Glomerular visceral epithelial cell (primary cell): ENCODE data around the gene KATNA1.

Source experiments
- DNase-seq: peaks from one replicate; pipeline ENCODE4 v3.0.0-alpha.2; 2016; ENCODE audit errors: extremely low spot score

Gene KATNA1

DNA sequence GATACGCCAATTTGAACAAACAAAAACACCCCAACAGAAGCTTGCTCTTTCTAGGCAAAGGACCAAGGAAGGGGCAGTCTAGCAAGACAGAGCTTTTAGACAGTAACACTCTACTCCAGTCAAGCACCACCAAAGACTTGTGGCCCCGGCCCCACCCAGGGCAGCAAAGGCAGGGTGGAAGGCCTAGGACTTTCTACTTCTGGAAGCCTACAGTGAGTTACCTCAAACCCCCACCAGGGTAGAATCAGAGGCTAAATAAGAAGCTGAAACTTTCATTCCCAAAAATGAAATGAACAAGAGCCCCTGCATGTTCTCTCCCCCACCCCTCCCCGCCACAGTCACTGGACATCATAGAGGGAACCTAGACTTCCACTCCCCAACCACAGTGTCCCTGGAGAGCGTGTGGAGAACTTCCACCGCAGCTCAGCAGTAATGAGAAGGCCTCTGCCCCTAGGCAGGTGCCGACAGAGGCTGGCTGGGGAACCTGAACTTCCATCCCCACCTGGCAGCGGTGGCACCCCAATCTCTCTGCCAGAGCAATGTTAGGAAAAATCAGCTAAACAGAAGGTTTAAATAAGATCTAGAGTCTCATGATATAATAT is 40.0 kb downstream of the KATNA1 start:
- no peak for DNase-seq

DNA sequence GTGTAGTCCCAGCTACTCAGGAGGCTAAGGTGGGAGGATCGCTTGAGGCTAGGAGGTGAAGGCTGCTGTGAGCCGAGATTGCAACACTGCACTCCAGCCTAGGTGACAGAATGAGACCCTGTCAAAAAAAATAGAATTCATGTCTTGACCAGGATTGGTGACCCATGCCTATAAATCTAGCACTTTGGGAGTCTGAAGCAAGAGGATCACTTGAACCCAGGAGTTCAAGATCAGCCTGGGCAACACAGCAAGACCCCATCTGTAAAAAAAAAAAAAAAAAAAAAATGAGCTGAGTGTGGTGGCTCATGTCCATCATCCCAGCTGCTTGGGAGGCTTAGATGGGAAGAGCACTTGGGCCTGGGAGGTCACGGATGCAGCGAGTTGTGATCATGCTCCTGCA is 48.0 kb downstream of the KATNA1 start:
- DNase-seq: no peak

DNA sequence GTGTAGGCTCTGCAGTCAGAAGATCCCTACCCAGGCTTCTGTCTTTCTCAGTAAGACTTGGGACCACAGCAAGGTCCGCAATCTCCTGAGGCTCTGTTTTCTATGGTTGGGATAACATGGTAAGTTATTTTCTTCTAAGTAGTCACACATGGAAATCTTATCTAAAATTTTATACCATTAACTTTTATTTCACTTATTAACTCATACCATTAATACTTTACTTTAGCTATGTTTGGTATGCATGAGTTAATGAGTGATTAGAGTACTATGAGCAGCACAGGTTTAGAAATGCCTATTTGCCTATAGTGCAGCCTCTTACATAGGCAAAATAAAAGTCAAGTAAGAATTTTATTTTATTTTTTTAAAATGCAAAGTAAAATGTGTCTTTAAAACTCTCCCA is 55.1 kb downstream of the KATNA1 start:
- no peak for DNase-seq

DNA sequence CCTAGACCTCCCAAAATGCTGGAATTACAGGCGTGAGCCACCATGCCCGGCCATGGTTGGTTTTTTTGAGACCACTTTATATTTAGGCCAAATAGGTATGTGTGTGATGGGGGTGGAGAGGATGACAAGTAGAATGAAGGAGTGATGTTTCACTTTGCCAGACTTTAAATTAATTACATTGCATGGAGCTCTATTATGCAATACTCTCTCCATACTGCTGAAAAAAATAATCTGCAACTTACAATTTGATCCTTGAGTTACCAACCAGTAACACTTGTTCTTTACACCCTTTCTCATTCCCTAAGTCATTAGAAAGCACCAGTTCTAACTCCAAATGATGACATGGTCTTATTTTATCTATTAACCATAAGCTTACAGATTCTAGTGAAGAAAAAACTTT is 55.5 kb downstream of the KATNA1 start:
- DNase-seq: no peak

DNA sequence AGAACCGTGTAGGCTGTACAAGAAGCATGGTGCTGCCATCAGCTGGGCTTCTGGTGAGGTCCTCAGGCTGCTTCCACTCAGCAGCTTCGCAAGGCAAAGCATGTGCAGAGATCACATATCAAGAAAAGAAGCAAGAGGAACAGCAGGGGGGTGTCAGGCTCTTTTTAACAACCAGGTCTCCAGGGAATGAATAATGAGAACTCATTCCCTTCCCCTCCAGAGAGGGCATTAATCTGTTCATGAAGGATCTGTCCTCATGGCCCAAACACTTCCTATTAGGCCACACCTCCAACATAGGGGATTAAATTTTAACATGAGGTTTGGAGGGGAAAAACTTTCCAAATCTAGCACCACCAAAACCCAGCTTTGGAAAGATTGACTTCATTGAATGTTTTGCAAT is 62.4 kb downstream of the KATNA1 start:
- no peak for DNase-seq

DNA sequence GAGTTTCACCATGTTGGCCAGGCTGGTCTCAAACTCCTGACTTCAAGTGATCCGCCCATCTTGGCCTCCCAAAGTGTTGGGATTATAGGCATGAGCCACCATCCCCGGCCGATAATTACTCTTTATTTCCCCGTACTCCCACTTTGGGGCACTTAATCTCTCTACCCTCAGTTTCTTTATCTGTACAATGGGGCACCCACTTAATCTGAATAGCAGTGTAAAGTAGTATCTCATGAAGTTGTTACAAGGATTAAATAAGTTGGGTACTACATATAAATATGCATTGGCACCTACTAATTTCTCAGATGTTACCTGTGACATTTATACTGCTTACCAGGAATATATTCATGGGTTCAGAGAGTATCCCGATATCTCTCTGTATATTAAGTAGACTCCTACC is 67.2 kb downstream of the KATNA1 start:
- no peak for DNase-seq

DNA sequence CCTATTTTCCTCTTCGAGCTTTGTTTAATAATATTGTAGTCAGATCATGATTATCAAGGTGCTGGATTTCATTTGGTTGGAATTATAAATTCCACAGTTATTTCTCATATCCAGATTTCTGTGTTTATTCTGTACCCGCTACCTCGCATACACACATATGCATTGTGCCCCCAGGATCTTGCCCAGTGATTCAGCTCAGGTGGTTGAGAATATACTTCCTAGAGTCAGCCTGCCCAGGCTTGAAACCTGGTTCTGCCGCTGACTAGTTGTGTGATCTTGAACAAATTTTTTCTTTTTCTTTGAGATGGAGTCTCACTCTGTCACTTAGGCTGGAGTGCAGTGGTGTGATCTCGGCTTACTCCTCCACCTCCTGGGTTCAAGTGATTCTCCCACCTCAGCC is 67.6 kb downstream of the KATNA1 start:
- no peak for DNase-seq

DNA sequence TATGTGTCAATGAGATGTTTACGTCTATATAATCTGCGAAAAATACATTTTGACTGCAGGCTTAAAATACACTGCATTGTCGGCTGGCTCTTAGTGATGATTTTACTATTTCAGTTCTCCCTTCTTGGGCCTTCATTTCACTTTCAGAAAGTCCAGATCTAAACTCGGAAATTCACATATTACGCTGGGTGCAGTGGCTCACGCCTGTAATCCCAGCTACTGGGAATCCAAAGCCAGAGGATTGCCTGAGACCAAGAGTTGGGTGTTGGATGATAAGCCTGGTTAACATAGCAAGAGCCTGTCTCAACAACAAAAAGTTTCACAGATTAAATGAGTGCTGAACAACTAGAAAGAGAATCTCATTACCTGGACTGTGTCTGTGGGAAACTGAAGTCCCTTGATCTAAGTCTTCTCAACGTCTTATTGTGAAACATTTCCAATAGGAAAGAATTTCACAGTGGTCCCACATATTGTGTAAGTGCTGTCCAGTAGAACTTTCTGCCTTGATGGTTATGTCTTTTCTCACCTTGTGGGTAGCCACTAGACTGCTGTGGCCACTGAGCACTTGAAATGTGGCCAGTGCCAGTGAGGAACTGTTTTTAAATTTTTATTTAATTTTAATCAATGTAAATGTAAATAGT is 80.4 kb downstream of the KATNA1 start:
- no peak for DNase-seq

DNA sequence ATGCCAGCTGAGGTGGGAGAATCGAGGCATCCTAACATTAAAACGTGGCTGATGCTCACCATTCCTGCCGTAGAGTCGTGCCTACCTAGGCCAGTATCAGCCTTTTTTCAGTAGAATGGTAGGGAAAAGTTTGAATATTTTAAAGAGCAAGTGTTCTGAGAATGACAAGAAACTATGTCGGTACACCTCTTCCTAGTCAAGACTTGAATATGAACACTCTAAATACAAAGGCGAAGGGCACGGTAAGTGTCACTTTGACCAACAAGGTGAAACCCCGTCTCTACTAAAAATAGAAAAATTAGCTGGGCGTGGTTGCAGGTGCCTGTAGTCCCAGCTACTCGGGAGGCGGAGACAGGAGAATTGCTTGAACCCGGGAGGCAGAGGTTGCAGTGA is 81.3 kb downstream of the KATNA1 start:
- no peak for DNase-seq

DNA sequence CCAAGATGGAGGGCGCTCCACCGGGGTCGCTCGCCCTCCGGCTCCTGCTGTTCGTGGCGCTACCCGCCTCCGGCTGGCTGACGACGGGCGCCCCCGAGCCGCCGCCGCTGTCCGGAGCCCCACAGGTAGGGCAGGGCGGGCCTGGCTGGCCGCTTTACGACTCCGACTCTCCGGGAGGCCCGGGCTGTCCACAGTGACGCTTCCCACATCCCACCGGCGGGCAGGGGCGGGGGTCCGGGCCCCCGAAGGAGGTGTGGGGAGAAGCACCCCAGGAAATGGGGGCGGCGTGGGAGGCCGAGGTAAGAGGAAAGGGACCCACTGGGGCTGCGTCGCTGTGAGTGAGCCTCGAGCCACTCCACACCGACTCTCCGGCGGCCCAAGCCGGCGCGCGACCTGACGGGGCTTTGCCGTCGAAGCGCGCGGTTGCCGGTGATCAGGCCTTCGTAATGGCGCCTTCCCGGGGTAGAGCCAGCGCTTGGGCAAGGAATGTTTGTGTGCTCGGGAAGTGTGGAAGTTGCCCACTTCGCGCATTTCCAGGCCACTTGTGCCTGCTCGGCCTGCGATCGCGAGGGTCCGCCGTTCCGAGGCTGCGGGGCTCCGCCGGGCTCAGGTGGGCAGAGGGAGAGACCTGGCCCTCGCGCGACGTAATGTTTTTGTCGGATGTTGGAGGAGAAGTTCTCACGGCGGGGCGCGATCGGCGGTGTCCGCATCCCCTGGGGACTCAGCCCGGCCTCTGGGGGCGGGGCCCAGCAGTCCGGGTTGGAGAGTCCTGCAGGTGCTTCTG is 81.9 kb downstream of the KATNA1 start:
- DNase-seq: peak; percentile 61

DNA sequence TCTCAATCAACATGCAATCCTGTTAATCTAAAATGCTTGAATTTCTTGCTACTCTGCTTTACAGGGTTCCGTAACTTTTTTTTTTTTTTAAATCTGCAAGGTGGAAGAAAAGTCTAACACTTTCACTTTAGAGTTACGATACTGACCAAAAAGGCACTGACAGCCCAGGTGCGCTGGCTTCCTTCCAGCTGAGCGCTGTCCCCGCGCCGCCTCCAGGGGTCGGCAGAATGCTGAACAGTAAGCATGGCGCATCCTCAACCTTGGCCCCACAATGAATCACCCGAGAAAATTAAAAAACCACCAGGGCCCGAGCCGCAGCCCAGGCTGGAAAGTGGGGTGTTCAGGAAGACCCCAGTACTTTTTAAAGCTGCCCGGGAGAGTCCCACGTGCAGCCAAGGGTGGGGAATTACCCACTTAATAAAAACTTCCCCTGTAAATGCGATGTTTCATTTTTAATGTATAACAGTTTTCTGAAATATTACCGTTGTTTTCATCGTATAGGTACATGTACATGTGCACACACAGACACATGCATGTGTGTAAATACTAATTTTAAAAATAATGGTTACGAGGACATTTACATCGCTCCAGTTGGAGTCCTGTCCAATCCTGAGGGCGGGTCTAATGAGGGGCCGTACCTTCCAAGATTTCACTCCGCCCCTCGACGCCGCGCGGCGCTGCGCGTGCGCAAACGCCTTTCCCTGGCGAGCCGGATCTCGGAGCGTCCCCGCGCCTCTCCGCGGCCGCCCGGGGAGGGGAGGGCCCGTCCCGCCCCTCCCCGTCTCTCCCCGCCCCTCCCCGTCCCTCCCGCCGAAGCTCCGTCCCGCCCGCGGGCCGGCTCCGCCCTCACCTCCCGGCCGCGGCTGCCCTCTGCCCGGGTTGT is 82.7 kb downstream of the KATNA1 start, which contains the start of gene GINM1:
Gene GINM1, plus strand, starts transcription at position 849 of the 883 bp plus-strand sequence. CDS start 40 bp downstream, outside the sequence.
- peak; percentile 97 for DNase-seq

DNA sequence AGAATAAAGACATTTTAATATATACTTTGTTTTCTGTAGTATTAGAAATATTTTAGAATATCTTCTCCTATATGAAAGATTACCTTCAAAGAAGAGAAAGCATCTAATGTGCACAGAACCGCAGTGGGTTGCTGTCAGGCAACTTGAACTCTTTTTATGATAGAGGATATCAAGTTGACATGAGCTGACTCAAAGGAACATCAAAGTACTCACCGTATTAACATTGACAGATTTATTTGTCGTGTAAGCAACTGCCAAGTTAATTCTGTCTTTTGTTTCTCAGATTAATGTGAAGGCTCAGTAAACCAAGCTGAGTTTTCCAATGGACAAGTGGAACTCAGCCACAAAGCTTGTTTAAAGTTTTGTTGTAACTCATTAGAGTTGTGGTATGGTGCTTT is 84.6 kb downstream of the KATNA1 start:
- DNase-seq: no peak

DNA sequence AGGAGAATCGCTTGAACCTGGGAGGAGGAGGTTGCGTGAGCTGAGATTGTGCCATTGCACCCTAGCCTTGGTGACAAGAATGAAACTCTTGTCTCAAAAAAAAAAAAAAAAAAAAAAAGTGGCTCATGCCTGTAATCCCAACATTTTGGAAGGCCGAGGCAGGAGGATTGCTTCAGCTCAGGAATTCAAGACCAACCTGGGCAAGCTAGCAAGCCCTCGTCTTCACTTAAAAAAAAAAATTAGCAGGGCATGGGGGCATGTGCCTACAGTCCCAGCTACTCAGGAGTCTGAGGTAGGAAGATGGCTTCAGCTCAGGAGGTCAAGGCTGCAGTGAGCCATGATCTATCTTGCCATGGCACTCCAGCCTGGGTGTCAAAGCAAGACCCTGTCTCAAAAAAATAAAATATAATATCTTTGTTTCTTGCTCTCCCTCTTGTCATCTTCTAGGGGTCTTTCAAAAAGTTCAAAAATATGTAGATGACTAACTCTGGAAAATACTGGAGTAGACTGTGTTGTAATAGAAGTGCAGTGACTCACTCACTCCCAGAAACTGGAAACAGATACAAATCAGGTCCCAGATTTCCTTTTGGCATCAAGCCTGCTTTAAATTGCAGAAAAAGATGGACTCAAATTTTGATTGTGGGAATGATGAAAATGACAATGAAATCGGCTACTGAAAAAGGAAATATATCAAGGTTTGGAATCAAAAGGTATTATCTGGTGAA is 85.1 kb downstream of the KATNA1 start:
- peak; percentile 45 for DNase-seq

DNA sequence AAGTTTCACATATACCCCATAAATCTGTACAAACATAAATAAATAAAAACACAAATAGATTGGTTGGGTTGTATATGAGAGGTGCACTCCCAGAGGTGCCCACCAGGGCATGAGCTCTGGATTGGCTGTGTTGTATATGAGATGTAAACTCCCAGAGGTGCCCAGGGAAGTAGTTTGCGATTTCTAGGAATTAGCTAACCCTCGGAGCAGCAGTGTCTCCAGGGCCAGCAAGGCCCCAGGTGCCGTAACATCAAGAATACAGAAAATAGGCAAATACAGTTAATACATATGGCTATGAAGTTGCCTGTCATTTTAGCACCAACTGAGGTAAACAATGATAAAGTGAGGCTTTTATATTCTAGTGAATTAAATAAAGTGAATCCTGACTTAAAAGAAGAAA is 87.8 kb downstream of the KATNA1 start:
- DNase-seq: peak; percentile 15

DNA sequence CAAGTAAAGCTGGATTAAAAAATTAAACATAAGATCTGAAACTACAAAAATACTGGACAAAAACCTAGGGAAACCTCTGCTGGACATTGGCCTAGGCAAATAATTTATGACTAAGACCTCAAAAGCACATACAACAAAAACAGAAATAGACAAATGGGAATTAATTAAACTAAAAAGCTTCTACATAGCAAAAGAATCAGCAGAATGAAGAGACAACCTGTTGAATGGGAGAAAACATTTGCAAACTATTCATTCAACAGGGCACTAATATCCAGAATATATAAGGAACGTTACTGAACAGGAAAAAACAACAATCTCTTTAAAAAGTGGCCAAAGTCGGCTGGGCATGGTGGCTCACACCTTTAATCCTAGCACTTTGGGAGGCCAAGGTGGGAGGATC is 89.1 kb downstream of the KATNA1 start:
- DNase-seq: no peak

DNA sequence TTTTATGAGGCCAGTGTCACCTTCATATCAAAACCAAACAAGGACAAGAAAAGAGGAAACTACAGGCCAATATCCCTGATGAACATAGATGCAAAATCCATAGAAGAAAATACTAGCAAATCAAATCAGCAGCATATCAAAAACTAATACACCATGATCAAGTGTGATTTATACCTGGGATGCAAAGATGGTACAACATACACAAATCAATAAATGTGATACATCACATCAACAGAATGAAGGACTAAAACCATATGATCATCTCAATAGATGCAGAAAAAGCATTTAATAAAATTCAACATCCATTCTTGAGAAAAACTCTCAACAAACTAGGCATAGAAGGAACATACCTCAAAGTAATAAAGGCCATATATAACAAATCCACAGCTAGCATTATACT is 90.5 kb downstream of the KATNA1 start:
- no peak for DNase-seq

DNA sequence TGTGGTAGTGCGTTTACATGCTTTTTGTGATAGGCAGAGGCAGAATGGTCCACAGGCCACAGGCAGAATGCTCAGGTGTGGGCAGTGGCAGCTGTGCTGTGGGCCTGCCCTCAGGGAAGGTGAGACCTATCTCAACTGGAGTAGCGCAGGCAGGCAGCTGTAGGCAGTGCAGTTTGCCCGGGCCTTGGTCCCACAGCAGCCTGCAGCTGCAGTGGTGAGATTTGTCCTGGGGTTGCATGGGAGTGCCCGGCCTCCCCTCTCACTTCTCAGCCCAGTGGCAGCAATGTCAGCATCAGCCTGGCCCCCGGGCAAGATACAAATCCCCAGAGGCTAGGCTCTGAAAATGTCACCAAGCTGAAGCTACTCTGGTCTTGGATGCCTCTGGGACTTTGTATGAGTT is 96.6 kb downstream of the KATNA1 start:
- DNase-seq: no peak

DNA sequence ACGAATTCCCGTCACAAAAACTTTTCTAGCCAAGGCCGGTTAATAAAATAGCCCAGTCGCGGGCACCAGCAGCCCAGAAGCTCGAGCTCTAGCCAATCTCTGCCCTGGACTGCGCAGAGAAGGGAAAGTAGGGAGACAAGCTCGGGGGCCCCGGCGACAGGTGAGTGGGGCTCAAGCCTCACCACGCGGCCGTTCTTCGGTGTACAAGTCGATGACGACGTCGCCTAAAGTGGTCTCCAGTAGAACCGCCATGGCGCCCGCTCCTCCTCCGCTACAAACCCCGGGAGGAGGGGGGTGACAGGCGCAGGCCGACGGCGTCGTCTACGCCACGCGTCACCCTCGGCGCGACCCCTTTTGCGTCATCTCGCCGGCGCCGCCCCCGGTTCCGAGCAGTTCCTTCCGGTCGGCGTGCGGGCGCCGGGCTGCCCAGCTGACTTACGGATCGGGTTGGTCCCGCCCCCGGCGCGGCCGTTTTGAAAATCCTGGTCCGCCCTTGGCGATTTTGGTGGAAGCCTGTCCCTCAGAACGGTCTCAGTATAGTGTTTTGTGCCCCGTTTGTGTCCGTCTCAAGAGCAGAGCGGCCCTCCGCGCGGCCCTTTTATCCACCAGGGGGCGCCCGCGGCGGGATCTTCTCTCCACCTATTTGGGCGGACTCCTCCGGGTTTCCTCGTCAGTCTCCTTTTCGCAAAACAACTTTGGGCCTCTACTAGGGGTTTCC is 102.6 kb downstream of the KATNA1 start, which contains the start of gene PPIL4:
Gene PPIL4, minus strand, starts transcription at position 290 of the 718 bp plus-strand sequence. Its CDS starts 38 bp downstream, at position 252.
- peak; percentile 97 for DNase-seq

DNA sequence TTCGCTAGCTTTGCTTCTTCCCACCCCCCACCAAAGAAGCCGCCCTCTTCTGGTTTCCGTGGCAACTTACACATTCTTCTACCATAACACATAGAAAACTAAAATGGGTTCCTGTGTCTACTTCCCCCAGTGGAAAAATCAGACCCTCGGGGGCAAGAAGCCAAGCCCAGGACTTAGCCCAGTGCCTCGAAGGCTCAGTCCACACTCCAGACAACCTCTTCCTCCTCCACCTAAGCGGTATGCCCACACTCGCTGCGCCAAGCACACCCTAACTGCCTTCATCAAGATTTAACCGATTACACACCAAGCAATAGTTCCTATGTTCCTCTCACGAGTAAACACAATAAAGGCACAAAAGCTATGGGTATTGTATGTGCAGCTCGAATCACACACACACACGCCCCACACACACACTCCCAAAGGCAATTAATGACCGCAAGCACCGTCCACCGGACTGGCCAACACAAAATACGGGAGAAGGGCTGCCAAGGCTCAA is 103.2 kb downstream of the KATNA1 start:
- peak; percentile 69 for DNase-seq
